Measurements from ENCODE around the gene UPP1.
"Not testable (repeated sequence)": the region's sequence is repeated elsewhere in the genome, so short reads cannot be mapped to it uniquely, and the experiment has no call there.

Gene UPP1

GRCh38 chr7:48114589-48114988, 25.5 kb downstream of the UPP1 start:
- no peak for ATAC-seq
- TF ChIP-seq BACH2 (CRISPR knock-in tag; IDR thresholded peaks at IDR 0.05; ENCODE audit: borderline replicate concordance) (no peak), TSHZ2 (CRISPR knock-in tag; IDR thresholded peaks at IDR 0.05) (no peak), RARB (CRISPR knock-in tag; IDR thresholded peaks at IDR 0.05) (no peak), ESRRG (CRISPR knock-in tag; IDR thresholded peaks at IDR 0.05) (no peak)

- no peak for ATAC-seq
- no peak for TF ChIP-seq ARNTL (CRISPR knock-in tag; IDR thresholded peaks at IDR 0.05; ENCODE audit: borderline replicate concordance, low read depth)
- TF ChIP-seq PATZ1 (CRISPR knock-in tag; IDR thresholded peaks at IDR 0.05; ENCODE audit: borderline replicate concordance), result no peak
- no peak for TF ChIP-seq ESRRG (CRISPR knock-in tag; IDR thresholded peaks at IDR 0.05)
- no peak for TF ChIP-seq OSR1 (CRISPR knock-in tag; IDR thresholded peaks at IDR 0.05)
These were observed 27.0 kb downstream of the UPP1 start for GRCh38 chr7:48116043-48116442.

GRCh38 chr7:48118041-48118440, 29.0 kb downstream of the UPP1 start:
- TF ChIP-seq OSR1 (CRISPR knock-in tag; IDR thresholded peaks at IDR 0.05) (no peak), TOX (CRISPR knock-in tag; IDR thresholded peaks at IDR 0.05; ENCODE audit: borderline replicate concordance) (no peak), TSHZ2 (CRISPR knock-in tag; IDR thresholded peaks at IDR 0.05) (no peak), PATZ1 (CRISPR knock-in tag; IDR thresholded peaks at IDR 0.05; ENCODE audit: borderline replicate concordance) (no peak), CSDC2 (CRISPR knock-in tag; IDR thresholded peaks at IDR 0.05) (no peak), ZC3H10 (CRISPR knock-in tag; IDR thresholded peaks at IDR 0.05) (no peak), ISL1 (CRISPR knock-in tag; IDR thresholded peaks at IDR 0.05) (no peak), ESRRG (CRISPR knock-in tag; IDR thresholded peaks at IDR 0.05) (no peak), RARB (CRISPR knock-in tag; IDR thresholded peaks at IDR 0.05) (no peak), BACH2 (CRISPR knock-in tag; IDR thresholded peaks at IDR 0.05; ENCODE audit: borderline replicate concordance) (no peak), ARNTL (CRISPR knock-in tag; IDR thresholded peaks at IDR 0.05; ENCODE audit: borderline replicate concordance, low read depth) (no peak), ZNF70 (CRISPR knock-in tag; IDR thresholded peaks at IDR 0.05) (no peak), PPARA (CRISPR knock-in tag; IDR thresholded peaks at IDR 0.05; ENCODE audit: borderline replicate concordance) (no peak), ZNF565 (CRISPR knock-in tag; conservative IDR thresholded peaks at IDR 0.05; ENCODE audit: low read depth) (no peak), SNAI2 (CRISPR knock-in tag; IDR thresholded peaks at IDR 0.05) (no peak), GLIS3 (CRISPR knock-in tag; IDR thresholded peaks at IDR 0.05) (no peak)
- ATAC-seq, result no peak

GRCh38 chr7:48120536-48120935, 31.5 kb downstream of the UPP1 start:
- ATAC-seq, result not testable (repeated sequence)

- ATAC-seq, result no peak
- TF ChIP-seq ZC3H10 (CRISPR knock-in tag; IDR thresholded peaks at IDR 0.05), result no peak
- TF ChIP-seq ZNF565 (CRISPR knock-in tag; conservative IDR thresholded peaks at IDR 0.05; ENCODE audit: low read depth), result no peak
- no peak for TF ChIP-seq ISL1 (CRISPR knock-in tag; IDR thresholded peaks at IDR 0.05)
- no peak for TF ChIP-seq RARB (CRISPR knock-in tag; IDR thresholded peaks at IDR 0.05)
- TF ChIP-seq CREB5 (CRISPR knock-in tag; IDR thresholded peaks at IDR 0.05; ENCODE audit: low read depth), result no peak
- TF ChIP-seq ZNF8 (CRISPR knock-in tag; IDR thresholded peaks at IDR 0.05), result no peak
- TF ChIP-seq ZFP30 (CRISPR knock-in tag; IDR thresholded peaks at IDR 0.05), result no peak
- TF ChIP-seq ESRRG (CRISPR knock-in tag; IDR thresholded peaks at IDR 0.05), result no peak
- TF ChIP-seq PPARA (CRISPR knock-in tag; IDR thresholded peaks at IDR 0.05; ENCODE audit: borderline replicate concordance), result no peak
- TF ChIP-seq BACH2 (CRISPR knock-in tag; IDR thresholded peaks at IDR 0.05; ENCODE audit: borderline replicate concordance), result no peak
- no peak for TF ChIP-seq TSHZ2 (CRISPR knock-in tag; IDR thresholded peaks at IDR 0.05)
- no peak for TF ChIP-seq OSR1 (CRISPR knock-in tag; IDR thresholded peaks at IDR 0.05)
- no peak for TF ChIP-seq ARNTL (CRISPR knock-in tag; IDR thresholded peaks at IDR 0.05; ENCODE audit: borderline replicate concordance, low read depth)
- no peak for TF ChIP-seq CSDC2 (CRISPR knock-in tag; IDR thresholded peaks at IDR 0.05)
These were observed 37.0 kb downstream of the UPP1 start for GRCh38 chr7:48126037-48126436.

All from SK-N-SH treated with all-trans-retinoic acid at 6 μM for 48 hours (cell line).